ENCODE measurements around the gene EGFR.

DNA sequence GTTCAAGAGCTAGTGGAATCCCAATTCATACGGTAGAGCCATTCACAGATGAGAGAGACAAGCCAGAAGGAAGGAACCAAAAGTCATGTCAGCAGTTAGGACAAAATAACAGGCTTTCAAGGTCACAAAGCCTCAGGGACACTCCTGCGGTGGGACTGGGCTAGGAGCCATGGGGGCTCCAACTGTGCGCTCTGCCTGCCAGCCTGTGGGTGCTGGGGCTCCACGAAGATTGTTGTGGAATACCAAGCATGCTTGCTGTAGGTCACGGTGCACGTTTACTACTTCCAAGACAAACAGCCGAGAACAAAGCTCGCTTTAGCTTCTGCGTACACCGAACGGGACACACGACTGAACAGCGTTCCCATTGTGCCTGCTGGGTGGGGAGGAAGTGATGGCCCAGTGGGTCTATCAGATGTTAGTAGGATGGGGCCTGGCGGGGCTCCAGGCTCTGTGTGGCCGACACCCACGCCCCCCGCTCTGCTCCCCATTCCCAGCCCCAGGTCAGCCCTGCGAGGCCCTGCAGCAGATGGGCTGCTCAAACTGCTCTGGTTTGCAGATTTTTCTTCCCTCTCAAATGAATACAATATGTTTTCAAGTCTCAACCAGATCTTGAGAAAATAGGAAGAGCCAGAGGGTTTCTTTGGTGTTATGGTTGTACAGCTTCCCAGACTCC is 158.9 kb downstream of the EGFR start:
- TF ChIP-seq, protein P1, sequence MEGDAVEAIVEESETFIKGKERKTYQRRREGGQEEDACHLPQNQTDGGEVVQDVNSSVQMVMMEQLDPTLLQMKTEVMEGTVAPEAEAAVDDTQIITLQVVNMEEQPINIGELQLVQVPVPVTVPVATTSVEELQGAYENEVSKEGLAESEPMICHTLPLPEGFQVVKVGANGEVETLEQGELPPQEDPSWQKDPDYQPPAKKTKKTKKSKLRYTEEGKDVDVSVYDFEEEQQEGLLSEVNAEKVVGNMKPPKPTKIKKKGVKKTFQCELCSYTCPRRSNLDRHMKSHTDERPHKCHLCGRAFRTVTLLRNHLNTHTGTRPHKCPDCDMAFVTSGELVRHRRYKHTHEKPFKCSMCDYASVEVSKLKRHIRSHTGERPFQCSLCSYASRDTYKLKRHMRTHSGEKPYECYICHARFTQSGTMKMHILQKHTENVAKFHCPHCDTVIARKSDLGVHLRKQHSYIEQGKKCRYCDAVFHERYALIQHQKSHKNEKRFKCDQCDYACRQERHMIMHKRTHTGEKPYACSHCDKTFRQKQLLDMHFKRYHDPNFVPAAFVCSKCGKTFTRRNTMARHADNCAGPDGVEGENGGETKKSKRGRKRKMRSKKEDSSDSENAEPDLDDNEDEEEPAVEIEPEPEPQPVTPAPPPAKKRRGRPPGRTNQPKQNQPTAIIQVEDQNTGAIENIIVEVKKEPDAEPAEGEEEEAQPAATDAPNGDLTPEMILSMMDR (IDR thresholded peaks at IDR 0.05), result no peak
- no peak for TF ChIP-seq POLR2A (IDR thresholded peaks at IDR 0.05)
